ENCODE results near the gene ACOXL. TPM values are rescaled to one million over a fixed set of nuclear protein-coding genes. Genes with fewer than 3 reads are reported as not detected.

ACOXL gene
- total RNA-seq, 4 donors from 2014 or later, result 1.2 to 10.6 (median 2.1) TPM

- peaks cover 3 to 20% of the 10 kb centered on the region in 2 donors for H3K36me3 ChIP-seq
- no peak overlapping the region for H3K27ac ChIP-seq
- H3K27me3 ChIP-seq, result no peaks in the 10 kb centered on the region
- intact Hi-C loops (cut with DNase I), result no loop called here
- WGBS, 2 donors, result 82 to 94% methylated on average over 5 of the region's 5 CpGs
- TF ChIP-seq CTCF (IDR thresholded peaks at IDR 0.05) (no peak), POLR2A (IDR thresholded peaks at IDR 0.05) (no peak)
- H3K9me3 ChIP-seq, result no peaks in the 10 kb centered on the region
- H3K4me3 ChIP-seq (replicated peaks in 1 of 3), result no peak overlapping the region
- peaks cover 23 to 27% of the 10 kb centered on the region in 2 donors for H3K4me1 ChIP-seq
- DNase-seq, result no peak
These were observed 433.7 kb downstream of the ACOXL start for GRCh38 chr2:111166115-111166514.

DNA sequence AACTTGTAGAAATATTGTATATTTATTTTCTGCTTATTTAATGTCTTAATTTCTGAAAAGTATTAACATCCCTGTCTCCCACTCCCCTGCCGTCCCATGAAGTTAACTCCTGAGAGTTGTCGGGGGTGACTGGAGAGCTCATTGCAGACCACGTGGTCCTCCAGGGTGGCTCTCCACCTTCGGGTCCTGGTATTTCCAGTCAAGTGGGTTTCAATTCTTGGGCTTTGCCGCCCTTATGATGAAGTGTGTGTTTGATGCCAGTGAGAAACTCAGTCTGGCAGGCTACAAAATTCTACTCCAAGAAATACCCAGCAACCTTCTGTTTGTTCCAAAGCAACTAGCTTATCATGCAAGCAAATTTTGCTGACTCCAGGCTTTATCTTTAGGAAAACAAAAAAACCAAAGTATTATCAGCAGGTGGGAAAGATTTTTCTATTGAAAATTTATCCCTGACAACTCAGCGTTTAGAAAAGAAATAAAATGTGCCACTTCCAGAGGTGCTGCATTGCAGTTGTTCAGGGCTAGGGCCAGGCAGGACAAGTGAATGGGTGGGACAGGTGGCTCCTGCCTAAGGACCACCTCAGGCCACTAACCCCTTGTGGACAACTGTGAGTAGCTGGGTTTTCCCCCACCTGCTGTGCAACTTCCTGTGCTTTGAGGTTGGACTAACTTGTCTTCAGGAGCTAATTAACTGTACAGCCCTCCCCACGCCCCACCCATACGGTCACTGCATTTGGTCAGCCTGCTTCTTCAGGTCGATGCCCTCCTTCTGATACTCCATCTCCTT, 434.9 kb downstream of the ACOXL start:
- H3K9me3 ChIP-seq, result no peaks in the 10 kb centered on the region
- H3K27ac ChIP-seq, result no peak overlapping the region
- no peaks in the 10 kb centered on the region for H3K27me3 ChIP-seq
- H3K4me1 ChIP-seq, result peaks cover 16 to 21% of the 10 kb centered on the region in 2 donors
- TF ChIP-seq CTCF (IDR thresholded peaks at IDR 0.05) (no peak), POLR2A (IDR thresholded peaks at IDR 0.05) (no peak)
- intact Hi-C loops (cut with DNase I), result no loop called here
- H3K36me3 ChIP-seq, result peaks cover 3 to 10% of the 10 kb centered on the region in 2 donors
- WGBS, 2 donors, result 55 to 59% methylated on average over 9 of the region's 9 CpGs
- H3K4me3 ChIP-seq (replicated peaks in 1 of 3), result no peak overlapping the region
- DNase-seq, result peak; percentile 28 to 57

- WGBS, 2 donors, result 86 to 92% methylated on average over 4 of the region's 4 CpGs
- intact Hi-C loops (cut with DNase I), result no loop called here
These were observed 435.4 kb downstream of the ACOXL start for GRCh38 chr2:111167863-111168162.

More at GRCh38 chr2:111167863-111168162, 435.4 kb downstream of the ACOXL start:
- peaks cover 3 to 10% of the 10 kb centered on the region in 2 donors for H3K36me3 ChIP-seq
- no peaks in the 10 kb centered on the region for H3K9me3 ChIP-seq
- H3K27me3 ChIP-seq, result no peaks in the 10 kb centered on the region
- H3K27ac ChIP-seq, result no peak overlapping the region
- peaks cover 13 to 21% of the 10 kb centered on the region in 2 donors for H3K4me1 ChIP-seq
- TF ChIP-seq CTCF (IDR thresholded peaks at IDR 0.05), result no peak
- no peak for TF ChIP-seq POLR2A (IDR thresholded peaks at IDR 0.05)
- H3K4me3 ChIP-seq (replicated peaks in 1 of 3), result no peak overlapping the region
- DNase-seq, result no peak

Other genes starting within 250 kb of the ACOXL start
- 100 to 1,000 TPM in 1 of 4 donors, 10 to 100 TPM in 3; 67.5 to 117 (median 77.6) TPM for gene RGPD6, start 155.4 kb upstream of the ACOXL start, total RNA-seq
- 1 to 10 TPM in 1 of 4 donors, under 1 TPM in 3; 0.24 to 2.0 (median 0.92) TPM for gene BUB1, start 54.5 kb upstream of the ACOXL start, total RNA-seq